Measurements from ENCODE around the gene CXCL6.
A peak's percentile ranks its signal among the peaks of the same experiment; 100 is the strongest.

CXCL6 gene

DNA sequence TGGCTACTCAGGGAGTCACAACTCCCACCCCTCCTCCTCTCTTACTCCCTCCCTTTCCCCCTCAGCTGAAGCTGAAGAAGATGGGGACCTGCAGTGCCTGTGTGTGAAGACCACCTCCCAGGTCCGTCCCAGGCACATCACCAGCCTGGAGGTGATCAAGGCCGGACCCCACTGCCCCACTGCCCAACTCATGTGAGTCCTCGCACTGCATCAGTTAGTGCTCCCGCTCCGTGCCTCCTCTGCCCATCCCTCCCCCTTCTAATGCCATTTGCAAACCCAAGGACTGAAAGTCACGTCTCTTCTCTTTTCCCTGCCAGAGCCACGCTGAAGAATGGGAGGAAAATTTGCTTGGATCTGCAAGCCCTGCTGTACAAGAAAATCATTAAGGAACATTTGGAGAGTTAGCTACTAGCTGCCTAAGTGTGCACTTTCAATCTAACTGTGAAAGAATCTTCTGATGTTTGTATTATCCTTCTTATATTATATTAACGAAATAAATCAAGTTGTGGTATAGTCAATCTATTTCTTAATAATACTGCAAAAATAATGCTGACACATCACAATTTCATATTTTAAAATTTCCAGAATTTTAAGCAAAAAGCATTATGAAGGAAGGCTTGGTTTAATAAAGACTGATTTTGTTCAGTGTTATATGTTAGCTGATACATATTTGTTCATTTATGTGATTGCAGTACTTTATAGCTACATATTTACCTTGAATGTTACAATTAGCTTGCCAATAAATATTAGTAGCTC lies 17.4 kb downstream of the CXCL6 start:
- no peaks in the 10 kb centered on the region for H3K9me3 ChIP-seq (ENCODE audit: control insufficient read depth, insufficient read depth, low read depth, low read length)
- peak overlapping the region; percentile 53 for H3K4me3 ChIP-seq (ENCODE audit: low read depth, low read length)
- H3K27me3 ChIP-seq (ENCODE audit: control insufficient read depth, insufficient read depth, low read length) = peaks cover 24% of the 10 kb centered on the region
- no peak overlapping the region for H3K27ac ChIP-seq (ENCODE audit: low read depth, low read length)
- peak overlapping the region; percentile 7 for H3K9ac ChIP-seq (ENCODE audit: low read length)
- H3K36me3 ChIP-seq (ENCODE audit: control insufficient read depth, insufficient read depth, low read length) = no peaks in the 10 kb centered on the region
- H3K4me1 ChIP-seq (ENCODE audit: control insufficient read depth, insufficient read depth, low read length) = peaks cover 6% of the 10 kb centered on the region; the same call in 1 of the 2 replicates

DNA sequence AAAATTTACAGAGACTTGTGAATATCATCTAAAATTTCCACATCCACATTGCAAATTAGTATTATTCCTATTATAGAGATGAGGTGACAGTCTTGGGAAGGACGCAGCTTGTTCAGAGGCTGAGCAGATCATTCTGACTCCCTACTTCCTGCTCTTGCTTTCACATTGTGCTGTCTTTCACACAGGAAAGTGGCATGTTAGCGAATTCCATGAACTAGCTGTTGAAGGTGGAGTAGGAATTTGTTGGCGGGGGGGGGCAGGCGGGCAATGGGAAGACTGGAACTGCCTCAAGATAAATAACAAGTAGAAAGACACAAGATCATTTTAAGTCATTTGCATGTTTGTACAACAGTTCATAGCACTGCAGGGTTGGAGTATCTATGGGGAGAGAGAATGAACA lies 18.9 kb downstream of the CXCL6 start:
- no peak overlapping the region for H3K9ac ChIP-seq (ENCODE audit: low read length)
- peaks cover 6% of the 10 kb centered on the region; the same call in 1 of the 2 replicates for H3K4me1 ChIP-seq (ENCODE audit: control insufficient read depth, insufficient read depth, low read length)
- no peaks in the 10 kb centered on the region for H3K9me3 ChIP-seq (ENCODE audit: control insufficient read depth, insufficient read depth, low read depth, low read length)
- peaks cover 24% of the 10 kb centered on the region for H3K27me3 ChIP-seq (ENCODE audit: control insufficient read depth, insufficient read depth, low read length)
- H3K36me3 ChIP-seq (ENCODE audit: control insufficient read depth, insufficient read depth, low read length) = no peaks in the 10 kb centered on the region
- H3K27ac ChIP-seq (ENCODE audit: low read depth, low read length) = no peak overlapping the region
- no peak overlapping the region for H3K4me3 ChIP-seq (ENCODE audit: low read depth, low read length)

DNA sequence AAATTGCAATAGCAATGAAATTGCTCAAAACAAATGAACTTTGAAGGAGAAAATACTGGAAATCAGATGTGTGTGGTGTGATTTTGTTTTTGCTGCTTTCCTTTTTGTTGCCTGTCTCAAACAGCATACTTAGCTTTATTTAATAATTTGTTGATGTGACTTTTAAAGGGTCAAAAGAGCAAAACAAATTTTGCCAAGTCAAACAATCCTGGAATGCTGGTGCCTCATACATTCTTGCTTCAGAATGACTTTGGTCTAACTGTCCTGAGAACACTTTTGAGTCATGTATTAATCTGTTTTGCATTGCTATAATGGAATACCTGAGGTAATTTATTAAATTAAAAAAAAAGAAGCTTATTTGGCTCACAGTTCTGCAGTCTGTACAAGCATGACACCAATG lies 20.0 kb downstream of the CXCL6 start:
- no peaks in the 10 kb centered on the region for H3K9me3 ChIP-seq (ENCODE audit: control insufficient read depth, insufficient read depth, low read depth, low read length)
- no peak overlapping the region for H3K27ac ChIP-seq (ENCODE audit: low read depth, low read length)
- H3K4me3 ChIP-seq (ENCODE audit: low read depth, low read length) = no peak overlapping the region
- no peak overlapping the region for H3K9ac ChIP-seq (ENCODE audit: low read length)
- H3K4me1 ChIP-seq (ENCODE audit: control insufficient read depth, insufficient read depth, low read length) = peaks cover 6% of the 10 kb centered on the region; the same call in 1 of the 2 replicates
- H3K36me3 ChIP-seq (ENCODE audit: control insufficient read depth, insufficient read depth, low read length) = no peaks in the 10 kb centered on the region
- peaks cover 24% of the 10 kb centered on the region for H3K27me3 ChIP-seq (ENCODE audit: control insufficient read depth, insufficient read depth, low read length)

DNA sequence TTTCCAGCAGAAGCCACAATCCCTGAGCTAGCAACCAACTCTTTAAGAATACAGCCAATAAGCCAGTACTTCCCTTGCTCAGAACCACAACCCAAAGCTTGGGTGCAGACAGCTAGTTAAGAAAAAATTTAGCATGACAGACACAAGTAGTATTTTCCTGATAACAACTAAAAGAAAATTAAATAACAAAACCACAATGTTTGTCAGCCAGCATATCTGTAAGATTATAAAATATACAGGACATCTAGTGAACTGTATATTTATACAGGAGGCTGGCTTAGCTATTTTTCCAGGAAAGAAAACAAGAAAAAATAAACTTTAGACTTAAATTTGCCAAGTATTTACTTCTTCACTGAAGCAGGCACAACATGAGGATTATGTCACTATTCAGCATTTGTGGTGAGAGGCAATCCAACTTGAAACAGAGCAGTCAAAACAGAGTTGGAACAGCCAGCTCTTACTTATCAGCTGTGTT lies 23.2 kb downstream of the CXCL6 start:
- H3K9me3 ChIP-seq (ENCODE audit: control insufficient read depth, insufficient read depth, low read depth, low read length) = no peaks in the 10 kb centered on the region
- H3K4me1 ChIP-seq (ENCODE audit: control insufficient read depth, insufficient read depth, low read length) = no peaks in the 10 kb centered on the region
- no peak overlapping the region for H3K4me3 ChIP-seq (ENCODE audit: low read depth, low read length)
- no peak overlapping the region for H3K9ac ChIP-seq (ENCODE audit: low read length)
- H3K27ac ChIP-seq (ENCODE audit: low read depth, low read length) = no peak overlapping the region
- no peaks in the 10 kb centered on the region for H3K36me3 ChIP-seq (ENCODE audit: control insufficient read depth, insufficient read depth, low read length)
- 0 out of 2 replicates have a peak, but pooled peaks cover under 1% of the 10 kb centered on the region for H3K27me3 ChIP-seq (ENCODE audit: control insufficient read depth, insufficient read depth, low read length)

DNA sequence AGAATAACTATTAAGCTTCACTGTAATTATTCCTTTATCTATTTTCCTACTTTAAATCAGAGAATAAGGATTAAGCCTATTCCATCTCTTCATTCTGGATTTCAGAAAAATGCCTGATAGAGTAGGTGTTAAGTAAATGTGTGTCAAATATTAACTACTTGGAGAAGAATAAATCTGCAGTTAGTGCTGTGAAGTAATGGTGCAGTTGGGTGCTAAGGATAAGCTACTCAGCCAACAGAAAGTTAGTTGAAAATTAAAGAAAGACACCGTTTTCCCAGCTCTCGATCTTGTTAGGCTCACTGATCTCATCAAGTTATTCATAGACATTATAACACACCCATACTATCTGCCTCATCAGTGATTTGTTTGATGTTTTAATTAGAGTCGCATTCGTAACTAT lies 23.7 kb downstream of the CXCL6 start:
- no peaks in the 10 kb centered on the region for H3K4me1 ChIP-seq (ENCODE audit: control insufficient read depth, insufficient read depth, low read length)
- H3K9me3 ChIP-seq (ENCODE audit: control insufficient read depth, insufficient read depth, low read depth, low read length) = no peaks in the 10 kb centered on the region
- no peak overlapping the region for H3K4me3 ChIP-seq (ENCODE audit: low read depth, low read length)
- no peak overlapping the region for H3K9ac ChIP-seq (ENCODE audit: low read length)
- H3K36me3 ChIP-seq (ENCODE audit: control insufficient read depth, insufficient read depth, low read length) = no peaks in the 10 kb centered on the region
- H3K27ac ChIP-seq (ENCODE audit: low read depth, low read length) = no peak overlapping the region
- no peaks in the 10 kb centered on the region for H3K27me3 ChIP-seq (ENCODE audit: control insufficient read depth, insufficient read depth, low read length)

DNA sequence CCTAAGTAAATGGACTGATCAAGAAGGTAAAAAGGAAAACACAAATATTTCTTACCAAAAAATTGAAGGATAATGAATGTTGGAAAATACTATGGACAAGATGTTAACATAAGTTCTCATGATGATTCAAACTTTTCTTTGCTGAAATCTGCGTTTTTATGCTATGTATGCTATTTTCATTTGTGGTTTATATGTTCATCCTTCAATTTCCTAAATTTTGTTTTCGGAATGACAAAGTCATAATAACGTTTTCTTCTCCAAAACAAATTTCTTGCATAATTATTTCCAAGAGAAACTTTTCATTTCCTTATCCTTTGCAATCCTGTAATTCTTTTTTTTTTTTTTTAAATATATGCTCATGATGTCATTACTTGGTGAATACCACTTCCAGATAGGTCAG lies 24.4 kb downstream of the CXCL6 start:
- Histone ChIP-seq H3K36me3 (ENCODE audit: control insufficient read depth, insufficient read depth, low read length) (no peaks in the 10 kb centered on the region), H3K9ac (ENCODE audit: low read length) (no peak overlapping the region), H3K27me3 (ENCODE audit: control insufficient read depth, insufficient read depth, low read length) (no peaks in the 10 kb centered on the region), H3K4me1 (ENCODE audit: control insufficient read depth, insufficient read depth, low read length) (no peaks in the 10 kb centered on the region), H3K9me3 (ENCODE audit: control insufficient read depth, insufficient read depth, low read depth, low read length) (no peaks in the 10 kb centered on the region), H3K27ac (ENCODE audit: low read depth, low read length) (no peak overlapping the region), H3K4me3 (ENCODE audit: low read depth, low read length) (no peak overlapping the region)

DNA sequence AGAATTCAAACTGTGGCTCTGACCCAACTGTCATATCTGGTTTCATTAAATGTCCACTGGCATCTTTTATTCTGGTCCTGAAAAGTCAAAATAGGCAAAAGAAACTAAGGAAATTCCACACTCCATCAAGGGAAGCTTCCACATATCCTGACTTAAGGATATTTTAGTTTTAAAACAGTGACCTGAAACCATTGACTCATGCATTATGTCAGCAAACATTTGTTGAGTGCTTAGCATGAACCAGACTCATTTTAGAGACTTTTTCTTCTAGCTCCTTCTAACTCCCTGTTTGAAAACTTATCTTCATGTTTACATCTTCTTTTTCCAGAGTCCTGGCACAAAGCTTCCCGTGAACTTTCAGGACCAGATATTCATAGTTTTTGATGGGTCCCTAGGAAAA lies 25.8 kb downstream of the CXCL6 start:
- Histone ChIP-seq H3K27ac (ENCODE audit: low read depth, low read length) (no peak overlapping the region), H3K4me3 (ENCODE audit: low read depth, low read length) (no peak overlapping the region), H3K9ac (ENCODE audit: low read length) (no peak overlapping the region), H3K27me3 (ENCODE audit: control insufficient read depth, insufficient read depth, low read length) (no peaks in the 10 kb centered on the region), H3K4me1 (ENCODE audit: control insufficient read depth, insufficient read depth, low read length) (no peaks in the 10 kb centered on the region), H3K9me3 (ENCODE audit: control insufficient read depth, insufficient read depth, low read depth, low read length) (no peaks in the 10 kb centered on the region), H3K36me3 (ENCODE audit: control insufficient read depth, insufficient read depth, low read length) (no peaks in the 10 kb centered on the region)

DNA sequence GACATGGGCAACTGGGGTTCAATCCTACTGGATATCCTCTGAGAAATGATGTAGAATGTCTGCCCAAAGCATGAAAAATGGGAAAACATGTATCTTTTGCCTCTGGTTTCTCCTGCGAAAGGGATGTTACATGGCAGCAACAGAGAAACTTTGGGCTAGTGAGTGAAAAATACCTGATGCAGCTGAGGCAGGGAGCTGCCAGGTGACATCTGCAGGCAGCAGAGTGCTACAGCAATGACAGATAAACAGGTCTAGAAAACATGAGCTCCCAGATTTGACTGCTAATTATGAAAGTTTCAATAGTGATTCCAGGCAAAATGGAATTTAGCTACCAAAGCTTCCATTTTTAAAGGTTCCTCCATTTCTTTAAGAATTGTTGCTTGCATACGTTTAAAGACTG lies 27.9 kb downstream of the CXCL6 start:
- no peak overlapping the region for H3K27ac ChIP-seq (ENCODE audit: low read depth, low read length)

DNA sequence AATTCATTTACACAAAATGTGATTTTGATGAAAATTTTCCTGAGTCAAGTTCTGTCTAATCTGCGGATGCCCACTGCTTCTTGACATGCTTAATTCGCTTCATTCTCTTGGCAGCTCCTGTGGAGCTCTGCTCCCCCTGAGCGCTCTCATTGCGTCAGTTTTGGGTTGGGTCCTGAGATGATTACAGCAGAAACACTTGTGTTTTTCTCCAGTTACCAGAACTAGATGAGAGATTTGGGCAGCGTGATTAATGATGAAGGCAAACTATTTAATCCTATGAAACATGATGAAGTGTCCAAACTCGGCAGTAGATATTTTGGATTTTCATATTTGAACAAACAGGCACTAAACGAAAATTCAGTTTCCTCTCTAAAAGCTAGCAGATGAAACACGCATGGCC lies 28.5 kb downstream of the CXCL6 start:
- peaks cover 6% of the 10 kb centered on the region; the same call in 1 of the 2 replicates for H3K4me1 ChIP-seq (ENCODE audit: control insufficient read depth, insufficient read depth, low read length)
- H3K36me3 ChIP-seq (ENCODE audit: control insufficient read depth, insufficient read depth, low read length) = no peaks in the 10 kb centered on the region
- H3K4me3 ChIP-seq (ENCODE audit: low read depth, low read length) = no peak overlapping the region
- peaks cover 23% of the 10 kb centered on the region for H3K27me3 ChIP-seq (ENCODE audit: control insufficient read depth, insufficient read depth, low read length)
- H3K27ac ChIP-seq (ENCODE audit: low read depth, low read length) = no peak overlapping the region
- H3K9ac ChIP-seq (ENCODE audit: low read length) = no peak overlapping the region
- no peaks in the 10 kb centered on the region for H3K9me3 ChIP-seq (ENCODE audit: control insufficient read depth, insufficient read depth, low read depth, low read length)

More for the DNA sequence above, 27.9 kb downstream of the CXCL6 start:
- no peak overlapping the region for H3K9ac ChIP-seq (ENCODE audit: low read length)
- peaks cover 17% of the 10 kb centered on the region for H3K27me3 ChIP-seq (ENCODE audit: control insufficient read depth, insufficient read depth, low read length)
- H3K4me3 ChIP-seq (ENCODE audit: low read depth, low read length) = no peak overlapping the region
- H3K36me3 ChIP-seq (ENCODE audit: control insufficient read depth, insufficient read depth, low read length) = no peaks in the 10 kb centered on the region
- H3K9me3 ChIP-seq (ENCODE audit: control insufficient read depth, insufficient read depth, low read depth, low read length) = no peaks in the 10 kb centered on the region
- peaks cover 6% of the 10 kb centered on the region; the same call in 1 of the 2 replicates for H3K4me1 ChIP-seq (ENCODE audit: control insufficient read depth, insufficient read depth, low read length)

DNA sequence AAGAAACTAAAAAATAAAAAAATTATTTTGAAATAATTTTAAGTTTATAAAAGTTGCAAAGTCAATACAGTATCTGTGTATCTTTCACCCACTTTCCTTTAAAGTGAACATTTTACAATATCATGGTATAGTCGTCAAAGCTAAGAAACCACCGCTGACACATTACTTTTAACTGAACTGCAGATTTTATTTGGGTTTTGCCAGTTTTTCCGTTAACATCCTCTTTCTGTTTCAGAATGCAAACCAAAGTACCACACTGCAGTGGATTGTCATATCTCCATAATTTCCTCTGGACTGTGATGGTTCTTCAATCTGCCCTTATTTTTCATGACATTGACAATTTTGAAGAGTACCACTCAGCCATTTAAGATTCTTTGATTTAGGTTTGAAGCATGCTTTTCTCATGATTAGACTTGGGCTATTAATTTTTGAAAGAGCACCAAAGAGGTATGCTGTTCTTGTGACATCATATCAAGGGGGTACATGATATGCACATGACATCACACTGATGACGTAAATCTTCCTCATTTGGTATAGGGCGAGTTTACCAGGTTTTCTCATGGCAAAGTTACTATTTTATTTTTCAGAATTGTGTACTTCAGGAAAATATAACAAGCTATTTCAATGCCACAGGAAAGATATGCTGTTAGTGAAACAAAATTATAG lies 29.1 kb downstream of the CXCL6 start:
- peaks cover 29% of the 10 kb centered on the region for H3K27me3 ChIP-seq (ENCODE audit: control insufficient read depth, insufficient read depth, low read length)
- peaks cover 11% of the 10 kb centered on the region; the same call in 1 of the 2 replicates for H3K4me1 ChIP-seq (ENCODE audit: control insufficient read depth, insufficient read depth, low read length)
- no peak overlapping the region for H3K9ac ChIP-seq (ENCODE audit: low read length)
- no peak overlapping the region for H3K4me3 ChIP-seq (ENCODE audit: low read depth, low read length)
- no peaks in the 10 kb centered on the region for H3K36me3 ChIP-seq (ENCODE audit: control insufficient read depth, insufficient read depth, low read length)
- H3K9me3 ChIP-seq (ENCODE audit: control insufficient read depth, insufficient read depth, low read depth, low read length) = no peaks in the 10 kb centered on the region
- H3K27ac ChIP-seq (ENCODE audit: low read depth, low read length) = no peak overlapping the region

DNA sequence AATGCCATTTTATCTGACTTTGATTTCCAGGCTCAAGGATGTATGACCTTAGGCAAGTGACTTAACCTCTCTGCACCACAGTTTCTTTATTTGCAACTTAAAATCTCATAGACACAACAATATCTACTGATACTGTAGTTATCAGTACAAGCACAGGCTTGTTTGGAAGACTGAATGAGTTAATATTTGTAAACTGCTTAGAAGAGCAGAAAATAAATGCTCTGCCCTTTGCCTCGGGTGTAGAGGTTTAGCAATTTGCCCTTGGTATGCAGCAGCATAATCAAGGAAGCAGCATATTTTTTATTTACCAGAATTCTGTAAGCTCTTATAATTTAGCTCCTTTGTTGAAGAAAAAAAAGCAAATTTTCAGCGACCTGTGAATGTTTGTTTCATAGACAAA lies 29.8 kb downstream of the CXCL6 start:
- no peaks in the 10 kb centered on the region for H3K36me3 ChIP-seq (ENCODE audit: control insufficient read depth, insufficient read depth, low read length)
- no peak overlapping the region for H3K9ac ChIP-seq (ENCODE audit: low read length)
- H3K4me3 ChIP-seq (ENCODE audit: low read depth, low read length) = no peak overlapping the region
- peaks cover 29% of the 10 kb centered on the region for H3K27me3 ChIP-seq (ENCODE audit: control insufficient read depth, insufficient read depth, low read length)
- H3K27ac ChIP-seq (ENCODE audit: low read depth, low read length) = no peak overlapping the region
- H3K9me3 ChIP-seq (ENCODE audit: control insufficient read depth, insufficient read depth, low read depth, low read length) = no peaks in the 10 kb centered on the region
- peaks cover 11% of the 10 kb centered on the region; the same call in 1 of the 2 replicates for H3K4me1 ChIP-seq (ENCODE audit: control insufficient read depth, insufficient read depth, low read length)
